Omental fat pad (tissue), 4 donors: ENCODE results near the gene WDR77. TPM values are rescaled to one million over a fixed set of nuclear protein-coding genes. Genes with fewer than 3 reads are reported as not detected.
A peak's percentile ranks its signal among the peaks of the same experiment; 100 is the strongest.

Source experiments
- ATAC-seq: fragments of 150-250 bp; one replicate; pipeline ENCODE4 v1.9.1; 2016; ENCODE audit warnings: mild to moderate bottlenecking, moderate library complexity; ENCODE audit not compliant: low FRiP score
- DNase-seq: peaks from one replicate; pipeline ENCODE4 v3.0.0-alpha.2; 2019; ENCODE audit warnings: low spot score
- total RNA-seq, 4 donors: library from RNA; depleted of rRNA; stranded (reverse); fragments of >200 nt; gene quantifications; one replicate each; pipeline ENCODE4 v1.1.0, GENCODE V29; 2016
- TF ChIP-seq, protein P1 (sequence below), 3 donors: fragments of 450-650 bp; IDR thresholded peaks; one replicate each; pipeline ENCODE4 v1.5.1; 2016 to 2017; ENCODE audit warnings: antibody characterized with exemption in 3 of 3, mild to moderate bottlenecking in 3 of 3, moderate library complexity in 2 of 3

The WDR77 gene
- total RNA-seq, 4 donors from 2014 or later: 25.9 to 44.9 (median 33.9) TPM

DNA sequence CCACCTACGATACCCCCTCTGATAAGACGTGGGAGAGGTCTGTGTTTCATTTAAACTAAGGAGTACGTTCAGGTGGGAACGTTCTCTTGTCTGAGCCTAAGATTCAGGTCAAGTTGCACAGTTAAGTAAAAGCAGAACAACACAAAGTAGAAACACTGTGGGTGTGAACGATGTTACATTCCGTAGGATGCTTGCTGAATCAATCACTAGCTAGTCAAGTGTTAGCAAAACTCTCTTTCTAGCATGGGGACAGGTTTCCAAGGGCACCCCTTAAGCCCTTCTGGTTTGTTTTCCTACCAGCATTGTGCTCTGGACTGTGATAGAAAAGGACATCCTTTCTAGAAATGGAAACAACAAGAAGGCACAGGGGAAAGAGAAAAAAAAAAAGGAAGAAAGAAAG is 38.1 kb upstream of the WDR77 start:
- TF ChIP-seq, protein P1, sequence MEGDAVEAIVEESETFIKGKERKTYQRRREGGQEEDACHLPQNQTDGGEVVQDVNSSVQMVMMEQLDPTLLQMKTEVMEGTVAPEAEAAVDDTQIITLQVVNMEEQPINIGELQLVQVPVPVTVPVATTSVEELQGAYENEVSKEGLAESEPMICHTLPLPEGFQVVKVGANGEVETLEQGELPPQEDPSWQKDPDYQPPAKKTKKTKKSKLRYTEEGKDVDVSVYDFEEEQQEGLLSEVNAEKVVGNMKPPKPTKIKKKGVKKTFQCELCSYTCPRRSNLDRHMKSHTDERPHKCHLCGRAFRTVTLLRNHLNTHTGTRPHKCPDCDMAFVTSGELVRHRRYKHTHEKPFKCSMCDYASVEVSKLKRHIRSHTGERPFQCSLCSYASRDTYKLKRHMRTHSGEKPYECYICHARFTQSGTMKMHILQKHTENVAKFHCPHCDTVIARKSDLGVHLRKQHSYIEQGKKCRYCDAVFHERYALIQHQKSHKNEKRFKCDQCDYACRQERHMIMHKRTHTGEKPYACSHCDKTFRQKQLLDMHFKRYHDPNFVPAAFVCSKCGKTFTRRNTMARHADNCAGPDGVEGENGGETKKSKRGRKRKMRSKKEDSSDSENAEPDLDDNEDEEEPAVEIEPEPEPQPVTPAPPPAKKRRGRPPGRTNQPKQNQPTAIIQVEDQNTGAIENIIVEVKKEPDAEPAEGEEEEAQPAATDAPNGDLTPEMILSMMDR (IDR thresholded peaks at IDR 0.05): no peak
- ATAC-seq (no peak), DNase-seq (no peak)

DNA sequence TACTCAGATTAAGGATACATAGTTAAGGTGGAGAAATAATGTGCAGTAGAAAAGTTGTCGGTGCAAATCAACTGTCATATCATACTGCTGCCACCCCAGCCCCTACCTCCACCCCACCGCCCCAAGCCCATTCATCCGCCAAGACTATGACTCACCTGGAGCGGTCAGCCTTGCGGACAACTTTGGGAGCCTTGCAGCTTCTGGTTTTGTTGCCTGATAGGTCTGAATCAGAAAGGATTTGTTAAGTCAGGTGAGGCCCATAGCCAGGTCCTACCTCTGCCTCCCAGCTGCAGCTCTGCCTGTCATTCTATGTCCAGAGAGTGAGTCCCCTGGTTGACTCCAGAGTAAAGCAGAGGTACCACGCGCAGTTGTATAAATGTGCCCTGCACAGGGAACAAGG is 37.4 kb upstream of the WDR77 start:
- TF ChIP-seq, protein P1 (IDR thresholded peaks at IDR 0.05): no peak
- ATAC-seq (no peak), DNase-seq (no peak)

DNA sequence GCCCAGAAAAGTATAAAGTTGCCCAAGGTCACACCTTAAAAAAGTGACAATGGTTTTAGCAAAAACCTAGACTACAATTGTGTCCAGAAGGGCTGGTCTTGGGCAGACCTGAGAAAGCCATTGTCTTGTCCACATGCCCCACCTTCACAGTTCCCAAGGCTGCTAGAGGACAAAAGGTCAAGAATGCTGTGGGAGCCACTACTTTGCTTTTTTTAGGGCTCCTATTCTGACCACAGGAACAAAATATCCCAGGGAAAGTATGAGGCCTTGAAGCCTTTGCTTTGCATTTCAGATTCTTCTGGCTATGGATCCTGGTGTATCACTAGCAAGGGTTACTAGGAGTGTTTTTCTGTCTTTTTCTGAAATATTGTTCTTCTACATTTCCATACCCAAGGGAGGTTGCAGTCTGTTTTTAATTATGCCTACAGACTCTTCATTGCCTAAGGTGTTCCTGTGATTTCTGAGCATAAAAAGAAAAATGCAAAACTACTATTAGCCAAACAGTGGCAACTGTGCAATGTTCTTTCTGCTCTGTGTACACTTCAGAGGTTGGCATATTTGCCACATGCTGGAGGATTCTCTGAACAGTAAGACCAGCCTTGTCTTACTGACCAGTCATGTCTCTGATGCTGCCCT is 35.5 kb upstream of the WDR77 start:
- no peak for DNase-seq

DNA sequence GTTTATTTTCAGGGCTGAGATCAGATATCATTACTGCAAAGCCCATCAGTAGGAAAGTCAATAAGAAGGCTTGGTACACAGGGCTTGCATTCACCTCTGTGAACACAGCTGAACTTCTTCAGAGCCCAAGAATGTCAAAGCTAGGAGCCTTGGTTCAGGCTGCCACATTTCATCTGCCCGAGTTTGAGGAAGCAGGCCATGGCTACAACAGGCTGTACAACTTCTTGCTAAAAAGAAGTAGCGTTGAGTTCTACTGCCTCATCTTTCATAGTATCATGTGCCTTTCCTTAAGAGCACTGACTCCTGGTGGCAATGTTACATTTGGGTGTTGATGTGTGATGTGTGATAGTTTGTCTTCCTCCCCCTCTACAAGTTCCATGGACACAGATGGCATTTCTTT is 34.8 kb upstream of the WDR77 start:
- TF ChIP-seq, protein P1 (IDR thresholded peaks at IDR 0.05): no peak
- DNase-seq (no peak), ATAC-seq (no peak)

More for the DNA sequence above, 35.5 kb upstream of the WDR77 start:
- no peak for ATAC-seq
- TF ChIP-seq, protein P1 (IDR thresholded peaks at IDR 0.05): no peak

DNA sequence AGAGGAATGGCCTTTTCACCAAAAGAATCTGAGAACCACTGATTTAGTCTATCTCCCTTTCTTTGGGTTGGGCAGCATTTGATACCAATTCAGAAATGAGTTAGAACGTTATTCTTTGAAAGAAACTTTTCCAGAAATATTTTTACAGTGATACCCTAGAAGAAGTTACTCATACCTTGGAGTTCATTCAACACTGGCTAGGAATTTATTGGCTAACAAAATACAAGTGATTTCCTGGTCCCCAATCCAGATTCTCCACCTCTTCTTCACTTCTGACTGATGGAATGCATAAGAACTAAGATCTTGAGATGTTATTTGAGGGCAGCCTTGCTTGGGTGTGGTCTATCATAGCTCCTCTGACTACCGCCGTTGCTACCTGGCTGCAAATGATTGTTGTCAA is 34.1 kb upstream of the WDR77 start:
- DNase-seq (no peak), ATAC-seq (no peak)
- TF ChIP-seq, protein P1 (IDR thresholded peaks at IDR 0.05): no peak

DNA sequence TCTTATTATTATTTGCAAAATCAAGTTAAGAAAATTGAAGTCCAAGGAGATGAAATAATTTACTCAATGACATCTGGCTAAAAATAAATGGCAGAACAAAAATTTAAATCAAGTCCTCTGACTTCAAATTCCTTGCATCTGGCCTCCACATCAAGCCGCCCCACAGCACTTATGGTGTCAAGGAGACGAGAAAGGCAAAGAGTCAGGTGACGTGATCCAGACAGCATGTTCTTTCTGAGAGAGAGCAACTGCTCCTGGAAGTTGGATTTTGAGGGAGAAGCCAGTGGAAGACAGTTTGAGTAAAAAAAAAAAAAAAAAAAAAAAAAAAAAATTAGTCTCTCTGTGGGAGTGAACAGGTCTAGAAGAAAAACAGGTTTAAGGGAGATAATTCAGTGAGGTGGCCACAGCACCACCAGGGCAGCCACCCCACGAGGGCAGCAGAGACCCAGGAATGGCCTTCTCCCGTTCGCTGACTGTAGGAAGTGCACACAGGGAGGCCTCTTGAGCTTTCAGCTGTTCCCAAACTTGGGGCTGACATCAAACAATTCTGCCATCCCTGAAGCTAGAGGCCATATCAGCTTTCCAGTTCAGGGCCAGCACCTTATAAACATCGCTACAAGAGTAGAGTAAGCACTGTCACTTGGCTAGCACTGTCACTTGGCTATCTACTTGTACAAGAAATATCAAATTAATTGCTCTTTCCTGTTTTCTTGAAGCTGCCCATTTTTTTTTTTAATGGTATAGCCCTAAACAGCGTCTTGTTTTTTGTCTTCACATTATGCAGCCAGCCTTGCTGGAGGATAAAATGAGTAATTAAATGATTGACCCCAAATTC is 32.5 kb upstream of the WDR77 start:
- DNase-seq: peak; percentile 28
- TF ChIP-seq, protein P1 (IDR thresholded peaks at IDR 0.05): no peak
- ATAC-seq: peak; percentile 52
